ENCODE measurements around the gene ACSF3.

The ACSF3 gene

DNA sequence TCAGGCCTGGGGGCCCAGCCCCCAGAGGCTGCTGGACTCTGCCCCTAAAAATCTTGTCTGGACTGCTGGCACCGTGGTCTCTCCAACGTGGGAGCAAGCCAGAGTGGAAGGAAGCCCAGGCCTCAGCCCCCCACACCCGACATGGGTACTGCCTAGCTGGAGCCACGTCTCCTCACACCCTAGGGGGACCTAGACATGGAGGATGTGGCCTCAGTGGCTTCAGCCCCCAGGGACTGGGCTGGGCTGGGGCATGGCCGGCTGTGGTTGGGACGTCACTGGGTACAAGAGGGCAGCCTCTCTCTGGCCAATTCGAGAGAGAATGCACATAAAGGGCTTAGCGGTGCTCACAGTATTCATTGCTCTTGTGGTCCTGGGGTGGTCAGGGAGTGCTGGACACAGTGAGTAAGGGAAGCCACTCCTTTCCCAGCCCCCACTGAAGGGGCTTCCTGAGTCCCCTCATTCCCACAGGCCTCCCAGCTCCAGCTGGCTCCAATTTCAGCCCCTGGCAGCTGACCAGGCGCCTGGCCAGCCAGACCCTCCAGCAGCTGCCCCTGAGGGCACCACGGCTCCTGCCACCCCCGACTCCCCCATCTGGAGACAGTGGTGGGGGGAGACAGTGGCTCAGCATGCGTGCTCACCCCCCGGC is 79.0 kb downstream of the ACSF3 start:
- no peak for DNase-seq (ENCODE audit: low read depth)
- TF ChIP-seq, protein P1, sequence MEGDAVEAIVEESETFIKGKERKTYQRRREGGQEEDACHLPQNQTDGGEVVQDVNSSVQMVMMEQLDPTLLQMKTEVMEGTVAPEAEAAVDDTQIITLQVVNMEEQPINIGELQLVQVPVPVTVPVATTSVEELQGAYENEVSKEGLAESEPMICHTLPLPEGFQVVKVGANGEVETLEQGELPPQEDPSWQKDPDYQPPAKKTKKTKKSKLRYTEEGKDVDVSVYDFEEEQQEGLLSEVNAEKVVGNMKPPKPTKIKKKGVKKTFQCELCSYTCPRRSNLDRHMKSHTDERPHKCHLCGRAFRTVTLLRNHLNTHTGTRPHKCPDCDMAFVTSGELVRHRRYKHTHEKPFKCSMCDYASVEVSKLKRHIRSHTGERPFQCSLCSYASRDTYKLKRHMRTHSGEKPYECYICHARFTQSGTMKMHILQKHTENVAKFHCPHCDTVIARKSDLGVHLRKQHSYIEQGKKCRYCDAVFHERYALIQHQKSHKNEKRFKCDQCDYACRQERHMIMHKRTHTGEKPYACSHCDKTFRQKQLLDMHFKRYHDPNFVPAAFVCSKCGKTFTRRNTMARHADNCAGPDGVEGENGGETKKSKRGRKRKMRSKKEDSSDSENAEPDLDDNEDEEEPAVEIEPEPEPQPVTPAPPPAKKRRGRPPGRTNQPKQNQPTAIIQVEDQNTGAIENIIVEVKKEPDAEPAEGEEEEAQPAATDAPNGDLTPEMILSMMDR (IDR thresholded peaks at IDR 0.05; ENCODE audit: control insufficient read depth, extremely low read depth, insufficient read depth) = no peak
- H3K4me3 ChIP-seq (ENCODE audit: low read depth, low read length) = no peak overlapping the region

DNA sequence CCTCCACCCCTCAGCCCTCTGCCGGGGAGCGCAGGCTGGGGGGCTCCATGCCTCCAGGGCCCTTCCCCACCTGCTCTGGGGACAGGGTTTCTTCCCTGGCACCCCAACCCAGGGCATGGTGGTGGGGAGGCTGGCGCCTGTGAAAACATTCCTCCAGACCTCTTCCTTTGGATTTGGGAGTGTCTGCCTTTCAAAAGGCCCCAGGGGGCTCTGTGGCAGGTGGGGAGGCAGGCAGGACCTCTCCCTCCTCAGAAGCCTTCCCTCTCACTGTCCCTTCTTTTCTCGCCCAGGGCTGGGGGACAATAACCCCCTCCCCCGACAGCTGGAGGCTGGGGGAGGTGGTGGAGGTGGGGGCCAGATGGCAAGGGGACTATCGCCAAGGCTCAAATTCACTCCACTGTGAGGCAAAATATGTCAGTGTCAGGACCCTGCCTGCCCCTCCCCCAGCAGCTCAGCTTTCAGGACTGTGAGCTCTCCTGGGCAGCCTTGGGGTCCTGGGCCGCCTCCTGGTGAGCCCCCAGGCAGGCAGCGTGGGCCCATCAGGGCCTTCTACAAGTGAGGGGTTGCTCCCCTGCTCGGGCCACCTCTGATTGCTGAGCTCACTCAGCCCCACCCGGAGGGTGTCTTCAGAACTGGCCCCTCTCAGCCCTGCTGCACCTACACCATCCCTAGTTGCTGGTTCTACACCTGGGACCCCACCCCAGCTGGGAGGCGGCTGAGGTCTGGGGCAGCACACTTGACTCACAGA is 79.7 kb downstream of the ACSF3 start:
- H3K4me3 ChIP-seq (ENCODE audit: low read depth, low read length) = no peak overlapping the region
- TF ChIP-seq, protein P1 (IDR thresholded peaks at IDR 0.05; ENCODE audit: control insufficient read depth, extremely low read depth, insufficient read depth) = no peak
- no peak for DNase-seq (ENCODE audit: low read depth)

DNA sequence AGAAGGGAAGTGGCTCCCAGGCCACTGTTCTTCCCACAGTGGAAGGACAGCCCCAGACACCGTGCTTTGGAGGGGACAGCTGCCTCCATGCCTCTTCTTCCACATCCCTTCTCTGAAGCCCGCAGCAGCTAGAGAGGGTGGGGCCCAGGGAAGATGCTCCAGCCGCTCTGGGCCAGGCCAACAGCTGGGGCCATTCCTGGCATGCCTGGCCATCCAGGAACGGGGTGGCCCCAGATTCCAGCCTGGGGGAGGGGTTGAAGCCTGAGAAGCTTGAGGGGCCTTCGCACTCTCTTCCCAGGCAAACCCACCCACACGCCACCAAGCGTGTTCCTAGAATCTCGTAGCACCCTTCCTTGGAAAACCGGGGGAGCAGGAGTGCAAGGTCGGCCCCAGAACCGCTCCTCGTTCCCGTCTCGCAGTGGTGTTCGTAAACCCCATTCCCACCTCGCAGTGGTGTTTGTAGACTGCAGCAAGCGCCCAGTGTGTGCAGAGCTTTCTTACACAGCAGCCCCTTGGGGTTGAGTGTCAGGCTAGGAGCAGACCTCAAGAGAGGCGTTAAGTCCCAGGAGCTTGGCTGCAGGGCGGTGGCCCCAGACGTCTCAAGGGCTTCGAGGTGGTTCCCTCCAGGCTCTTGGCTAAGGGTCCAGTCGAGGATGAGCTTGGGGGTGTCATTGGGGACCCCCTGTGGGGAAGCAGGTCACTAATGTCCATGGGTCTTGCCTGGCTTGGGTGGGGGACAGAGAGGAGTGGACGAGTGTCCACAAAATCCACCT is 80.6 kb downstream of the ACSF3 start:
- DNase-seq (ENCODE audit: low read depth) = no peak
- TF ChIP-seq, protein P1 (IDR thresholded peaks at IDR 0.05; ENCODE audit: control insufficient read depth, extremely low read depth, insufficient read depth) = no peak
- no peak overlapping the region for H3K4me3 ChIP-seq (ENCODE audit: low read depth, low read length)

DNA sequence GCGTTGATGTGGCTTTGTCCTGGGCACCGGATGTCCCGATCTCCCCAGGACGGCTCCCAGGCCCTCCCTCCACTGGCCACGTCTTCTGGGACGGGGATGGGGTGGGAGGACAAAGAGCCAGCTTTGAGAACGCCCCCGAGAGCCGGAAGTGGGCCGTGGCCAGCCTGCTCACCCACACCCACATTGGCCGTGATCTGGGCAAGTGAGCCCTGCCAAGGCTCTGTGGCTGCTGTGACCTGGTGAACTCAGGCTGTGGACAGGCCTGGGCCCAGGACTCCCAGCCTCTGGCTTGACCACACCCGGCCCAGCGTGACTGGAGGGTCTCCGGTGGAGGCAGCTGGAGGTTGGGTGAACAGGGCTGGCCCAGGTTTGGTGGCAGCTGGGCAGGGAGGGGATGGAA is 81.2 kb downstream of the ACSF3 start:
- TF ChIP-seq, protein P1 (IDR thresholded peaks at IDR 0.05; ENCODE audit: control insufficient read depth, extremely low read depth, insufficient read depth) = no peak
- DNase-seq (ENCODE audit: low read depth) = no peak
- H3K4me3 ChIP-seq (ENCODE audit: low read depth, low read length) = no peak overlapping the region

DNA sequence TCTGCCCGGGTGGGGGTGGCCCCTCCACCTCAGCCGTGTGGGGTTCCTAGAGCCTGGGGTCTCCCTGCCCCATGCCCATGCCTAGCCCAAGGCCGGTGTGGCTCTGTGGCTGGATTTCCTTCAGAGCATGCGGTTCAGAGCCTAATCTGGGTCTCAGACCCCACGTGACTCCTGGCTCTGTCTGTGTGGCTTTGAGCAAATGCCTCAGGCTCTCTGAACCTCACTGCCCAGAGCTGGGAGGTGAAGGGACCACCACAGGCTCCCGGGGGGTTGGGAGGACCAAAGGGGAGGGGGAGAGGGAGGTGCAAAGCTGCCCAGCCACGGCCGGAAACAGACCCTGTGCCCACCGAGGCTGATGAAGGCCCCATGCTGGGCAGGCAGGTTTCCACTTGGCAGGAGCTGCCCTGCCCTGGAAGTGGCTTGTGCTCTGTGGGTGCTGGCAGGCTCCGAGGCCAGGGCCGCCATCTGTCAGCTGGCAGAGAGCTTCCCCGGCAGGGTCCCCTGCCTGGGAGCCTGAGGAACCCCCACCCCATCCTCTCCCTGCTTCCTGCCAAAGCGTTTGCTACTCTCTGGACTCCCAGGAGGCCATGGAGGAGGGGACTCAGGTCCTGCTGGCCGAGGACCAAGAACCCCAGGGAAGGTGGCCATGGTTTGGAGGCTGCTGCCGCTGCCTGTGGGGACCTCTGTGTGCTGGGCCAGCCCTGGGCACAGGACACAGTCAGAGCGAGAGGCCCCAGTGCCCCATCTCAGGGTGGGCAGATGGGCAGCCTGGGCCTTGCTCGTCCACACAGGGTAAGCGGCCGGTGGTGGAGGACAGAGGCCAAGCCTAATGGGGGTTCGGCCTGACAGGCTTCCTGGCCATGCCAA is 81.9 kb downstream of the ACSF3 start:
- no peak for DNase-seq (ENCODE audit: low read depth)
- H3K4me3 ChIP-seq (ENCODE audit: low read depth, low read length) = no peak overlapping the region
- TF ChIP-seq, protein P1 (IDR thresholded peaks at IDR 0.05; ENCODE audit: control insufficient read depth, extremely low read depth, insufficient read depth) = no peak

DNA sequence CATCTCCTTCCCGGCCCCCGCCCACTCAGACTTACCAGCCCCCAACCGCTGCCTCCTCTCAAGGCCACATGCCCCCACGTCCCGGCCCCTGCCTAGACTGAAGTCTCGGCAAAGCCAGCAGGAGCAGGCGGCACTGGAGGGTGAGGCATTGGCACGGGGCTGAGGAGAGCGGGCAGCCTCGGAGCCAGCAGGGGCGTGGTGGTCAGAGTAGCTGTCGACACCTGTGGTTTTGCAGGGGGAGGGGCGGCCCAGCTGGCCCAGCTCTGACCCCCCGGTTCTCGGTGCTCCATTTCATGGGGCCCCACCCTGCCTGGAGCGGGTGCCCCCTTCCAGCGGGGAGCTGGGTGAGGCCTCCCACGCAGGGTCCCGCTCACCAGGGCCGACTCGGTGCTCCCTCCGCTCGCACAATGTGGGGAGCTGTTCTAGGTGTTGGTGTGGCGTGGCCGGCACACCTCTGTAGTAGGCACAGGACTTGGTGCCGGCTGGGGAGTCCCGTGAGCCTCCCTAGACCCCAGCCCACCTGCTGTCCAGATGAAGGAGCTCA is 82.6 kb downstream of the ACSF3 start:
- TF ChIP-seq, protein P1 (IDR thresholded peaks at IDR 0.05; ENCODE audit: control insufficient read depth, extremely low read depth, insufficient read depth) = no peak
- no peak for DNase-seq (ENCODE audit: low read depth)
- H3K4me3 ChIP-seq (ENCODE audit: low read depth, low read length) = no peak overlapping the region
